Neuron (in vitro differentiated cells): ENCODE data around the gene SLC9A5.

Experiments used
- H2AFZ ChIP-seq: one replicate; pipeline ENCODE4 v1.6.1; 2013; ENCODE audit warnings: low read depth, mild to moderate bottlenecking, inconsistent platforms, low read length, moderate library complexity
- H3K27me3 ChIP-seq: one replicate; pipeline ENCODE4 v1.6.1; 2013; ENCODE audit warnings: low read length; ENCODE audit not compliant: insufficient read depth
- H3K36me3 ChIP-seq: one replicate; pipeline ENCODE4 v1.6.1; 2013; ENCODE audit warnings: low read length; ENCODE audit not compliant: insufficient read depth
- H3K4me1 ChIP-seq: one replicate; pipeline ENCODE4 v1.6.1; 2013; ENCODE audit warnings: low read length; ENCODE audit not compliant: insufficient read depth
- H3K4me3 ChIP-seq: 2 replicates; pipeline ENCODE4 v1.5.1; 2013; ENCODE audit warnings: mild to moderate bottlenecking, low read length, moderate library complexity
- H3K9me3 ChIP-seq: one replicate; pipeline ENCODE4 v1.6.1; 2013; ENCODE audit warnings: low read length

The SLC9A5 gene

DNA sequence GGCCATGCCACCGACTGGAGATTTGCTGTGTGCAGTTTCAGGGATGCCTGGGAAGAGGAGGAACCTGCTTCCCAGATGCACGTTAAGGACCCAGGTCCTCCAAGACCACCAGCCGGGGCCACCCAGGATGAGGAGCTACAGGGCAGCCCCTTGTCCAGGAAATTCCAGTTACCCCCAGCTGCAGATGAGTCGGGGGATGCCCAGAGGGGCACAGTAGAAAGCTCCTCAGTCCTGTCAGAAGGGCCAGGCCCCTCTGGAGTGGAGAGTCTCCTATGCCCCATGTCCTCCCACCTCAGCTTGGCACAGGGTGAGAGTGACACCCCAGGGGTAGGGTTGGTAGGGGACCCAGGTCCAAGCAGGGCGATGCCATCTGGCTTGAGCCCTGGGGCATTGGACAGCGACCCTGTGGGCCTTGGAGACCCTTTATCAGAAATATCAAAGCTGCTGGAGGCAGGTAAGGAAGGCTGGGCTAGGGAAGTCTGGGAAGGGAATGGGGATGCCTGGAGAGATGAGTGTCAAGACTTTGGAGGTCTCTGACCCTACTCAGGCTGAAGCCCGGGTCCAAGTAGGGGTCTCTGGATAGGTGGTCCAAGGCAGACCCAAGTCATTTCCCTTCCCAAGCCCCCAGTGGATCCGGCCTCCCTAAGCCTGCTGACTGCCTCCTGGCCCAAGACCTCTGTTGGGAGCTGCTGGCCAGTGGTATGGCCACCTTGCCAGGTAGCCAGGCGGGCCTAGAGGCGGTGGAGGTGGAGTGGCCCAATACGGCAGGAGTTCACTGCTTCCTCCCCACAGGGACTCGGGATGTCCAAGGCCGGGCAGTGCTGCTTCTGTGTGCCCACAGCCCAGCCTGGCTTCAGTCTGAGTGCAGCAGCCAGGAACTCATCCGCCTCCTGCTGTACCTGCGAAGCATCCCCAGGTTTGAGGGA is 31.6 kb downstream of the SLC9A5 start:
- H2AFZ ChIP-seq = no peak overlapping the region
- H3K9me3 ChIP-seq = no peaks in the 10 kb centered on the region
- H3K4me1 ChIP-seq = no peaks in the 10 kb centered on the region
- no peak overlapping the region for H3K4me3 ChIP-seq
- H3K27me3 ChIP-seq = peaks cover 44% of the 10 kb centered on the region
- no peaks in the 10 kb centered on the region for H3K36me3 ChIP-seq

DNA sequence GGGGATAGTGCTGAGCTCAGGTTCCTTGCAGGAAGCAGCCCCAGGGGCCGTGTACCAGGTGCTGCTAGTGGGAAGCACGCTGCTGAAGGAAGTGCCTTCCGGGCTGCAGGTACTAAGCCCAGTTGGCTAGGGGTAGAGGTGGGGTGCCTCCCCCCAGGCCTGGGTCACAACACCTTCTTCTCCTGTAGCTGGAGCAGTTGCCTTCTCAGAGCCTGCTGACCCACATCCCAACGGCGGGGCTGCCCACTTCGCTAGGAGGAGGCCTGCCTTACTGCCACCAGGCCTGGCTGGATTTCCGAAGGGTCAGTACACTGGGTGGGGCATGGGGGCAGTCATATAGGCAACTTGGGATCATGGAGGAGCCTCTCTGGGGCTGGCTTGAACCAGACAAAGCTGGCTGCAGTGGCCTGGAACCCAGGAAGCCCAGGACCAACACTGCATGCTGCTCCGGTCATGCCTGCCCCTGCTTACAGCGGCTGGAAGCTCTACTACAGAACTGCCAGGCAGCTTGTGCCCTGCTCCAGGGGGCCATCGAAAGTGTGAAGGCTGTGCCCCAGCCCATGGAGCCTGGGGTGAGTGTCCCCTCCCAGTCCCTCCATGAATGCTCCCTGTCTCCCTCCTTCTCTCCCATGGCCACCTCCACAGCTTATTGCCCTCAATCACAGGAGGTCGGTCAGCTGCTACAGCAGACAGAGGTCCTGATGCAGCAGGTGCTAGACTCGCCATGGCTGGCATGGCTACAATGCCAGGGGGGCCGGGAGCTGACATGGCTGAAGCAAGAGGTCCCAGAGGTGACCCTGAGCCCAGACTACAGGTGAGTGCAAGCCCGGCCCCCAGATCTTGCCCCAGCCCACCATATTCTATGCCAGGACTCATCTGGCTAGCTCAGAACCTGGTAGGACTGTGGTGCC is 33.0 kb downstream of the SLC9A5 start:
- Histone ChIP-seq H2AFZ (no peak overlapping the region), H3K36me3 (no peaks in the 10 kb centered on the region), H3K4me1 (no peaks in the 10 kb centered on the region), H3K4me3 (no peak overlapping the region), H3K27me3 (peaks cover 48% of the 10 kb centered on the region), H3K9me3 (no peaks in the 10 kb centered on the region)

DNA sequence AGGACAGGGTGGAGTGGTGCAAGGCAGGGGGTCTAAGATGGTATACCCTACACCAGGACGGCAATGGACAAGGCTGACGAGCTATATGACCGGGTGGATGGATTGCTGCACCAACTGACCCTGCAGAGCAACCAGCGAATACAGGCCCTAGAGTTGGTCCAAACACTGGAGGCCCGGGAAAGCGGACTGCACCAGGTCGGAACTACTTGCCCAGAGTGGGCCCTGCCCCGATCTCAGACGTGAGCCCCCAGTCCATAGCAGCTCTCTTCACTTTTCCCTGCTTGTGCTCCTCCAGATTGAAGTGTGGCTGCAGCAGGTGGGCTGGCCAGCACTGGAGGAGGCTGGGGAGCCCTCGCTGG is 33.6 kb downstream of the SLC9A5 start:
- Histone ChIP-seq H3K9me3 (no peaks in the 10 kb centered on the region), H2AFZ (no peak overlapping the region), H3K27me3 (peaks cover 44% of the 10 kb centered on the region), H3K4me3 (no peak overlapping the region), H3K4me1 (no peaks in the 10 kb centered on the region), H3K36me3 (no peaks in the 10 kb centered on the region)

DNA sequence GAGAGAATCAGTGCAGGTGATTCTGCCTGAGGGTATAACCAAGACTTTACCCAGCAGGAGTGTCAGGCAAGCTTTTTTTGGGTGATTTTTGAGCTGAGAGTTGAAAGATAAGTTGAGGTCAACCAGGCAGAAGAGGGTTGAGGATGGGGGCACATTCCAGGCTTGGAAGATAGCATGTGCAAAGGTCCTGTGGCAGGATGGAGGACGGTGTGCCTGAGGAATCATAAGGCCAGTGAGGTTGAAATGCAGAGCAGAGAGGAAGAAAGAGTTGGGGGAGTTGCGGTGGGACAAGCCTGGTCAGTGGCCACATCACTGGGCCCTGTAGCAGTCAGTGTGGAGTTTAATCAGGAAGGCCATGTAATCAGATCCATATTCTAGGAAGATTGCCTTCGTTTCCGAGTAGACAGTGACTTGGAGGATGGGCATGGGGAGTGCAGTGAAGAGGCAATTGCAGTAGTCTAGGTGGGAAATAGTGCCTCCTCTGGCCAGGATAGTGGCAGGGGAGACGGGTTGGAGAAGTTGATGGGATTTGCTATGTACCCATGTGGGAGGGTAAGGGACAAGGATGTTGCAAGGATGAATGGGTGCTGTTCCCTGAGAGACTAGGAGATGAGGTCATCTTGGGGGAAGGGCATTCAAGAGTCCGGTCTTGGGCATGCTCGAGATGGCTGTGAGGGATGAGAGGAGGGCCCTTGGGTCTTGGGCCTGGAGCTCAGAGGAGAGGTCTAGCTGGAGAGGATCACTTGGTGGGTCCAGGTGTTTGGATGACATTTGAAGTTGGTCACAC is 34.5 kb downstream of the SLC9A5 start:
- Histone ChIP-seq H3K4me1 (no peaks in the 10 kb centered on the region), H3K9me3 (no peaks in the 10 kb centered on the region), H3K27me3 (peaks cover 41% of the 10 kb centered on the region)

DNA sequence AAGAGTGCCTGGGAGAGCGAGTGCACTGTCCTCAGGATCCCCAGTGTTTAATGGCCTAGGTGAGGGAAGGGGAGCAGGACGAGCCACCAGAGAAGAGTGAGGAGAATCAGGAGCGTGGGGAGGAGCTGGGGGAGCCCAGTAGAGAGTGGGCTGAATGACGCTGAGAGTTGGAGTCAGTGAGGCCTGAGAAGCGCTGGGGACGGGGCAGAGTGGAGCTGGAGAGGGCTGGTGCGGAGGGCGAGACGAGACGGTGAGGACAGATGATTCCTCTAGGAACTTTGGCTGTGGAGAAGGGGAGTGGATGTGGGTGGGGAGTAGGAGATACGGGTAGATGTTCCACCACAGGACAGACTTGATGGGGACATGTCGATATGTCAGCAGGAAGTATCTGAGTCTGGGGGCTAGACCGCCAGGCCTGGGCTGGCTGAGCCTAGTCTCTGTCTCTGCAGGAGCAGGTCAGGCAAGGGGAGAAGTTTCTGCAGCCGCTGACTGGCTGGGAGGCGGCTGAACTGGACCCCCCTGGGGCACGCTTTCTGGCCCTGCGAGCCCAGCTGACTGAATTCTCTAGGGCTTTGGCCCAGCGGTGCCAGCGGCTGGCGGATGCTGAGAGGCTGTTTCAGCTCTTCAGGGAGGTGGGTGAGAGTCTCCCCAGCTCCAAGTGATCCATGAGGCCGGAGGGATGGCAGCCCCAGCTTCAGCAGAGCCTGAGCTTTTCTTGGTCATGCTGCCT is 35.2 kb downstream of the SLC9A5 start:
- no peaks in the 10 kb centered on the region for H3K4me1 ChIP-seq
- H3K36me3 ChIP-seq = no peaks in the 10 kb centered on the region
- H3K27me3 ChIP-seq = peaks cover 35% of the 10 kb centered on the region
- H3K9me3 ChIP-seq = no peaks in the 10 kb centered on the region
- H3K4me3 ChIP-seq = no peak overlapping the region
- no peak overlapping the region for H2AFZ ChIP-seq

More for the DNA sequence above, 34.5 kb downstream of the SLC9A5 start:
- Histone ChIP-seq H3K4me3 (no peak overlapping the region), H2AFZ (no peak overlapping the region), H3K36me3 (no peaks in the 10 kb centered on the region)

DNA sequence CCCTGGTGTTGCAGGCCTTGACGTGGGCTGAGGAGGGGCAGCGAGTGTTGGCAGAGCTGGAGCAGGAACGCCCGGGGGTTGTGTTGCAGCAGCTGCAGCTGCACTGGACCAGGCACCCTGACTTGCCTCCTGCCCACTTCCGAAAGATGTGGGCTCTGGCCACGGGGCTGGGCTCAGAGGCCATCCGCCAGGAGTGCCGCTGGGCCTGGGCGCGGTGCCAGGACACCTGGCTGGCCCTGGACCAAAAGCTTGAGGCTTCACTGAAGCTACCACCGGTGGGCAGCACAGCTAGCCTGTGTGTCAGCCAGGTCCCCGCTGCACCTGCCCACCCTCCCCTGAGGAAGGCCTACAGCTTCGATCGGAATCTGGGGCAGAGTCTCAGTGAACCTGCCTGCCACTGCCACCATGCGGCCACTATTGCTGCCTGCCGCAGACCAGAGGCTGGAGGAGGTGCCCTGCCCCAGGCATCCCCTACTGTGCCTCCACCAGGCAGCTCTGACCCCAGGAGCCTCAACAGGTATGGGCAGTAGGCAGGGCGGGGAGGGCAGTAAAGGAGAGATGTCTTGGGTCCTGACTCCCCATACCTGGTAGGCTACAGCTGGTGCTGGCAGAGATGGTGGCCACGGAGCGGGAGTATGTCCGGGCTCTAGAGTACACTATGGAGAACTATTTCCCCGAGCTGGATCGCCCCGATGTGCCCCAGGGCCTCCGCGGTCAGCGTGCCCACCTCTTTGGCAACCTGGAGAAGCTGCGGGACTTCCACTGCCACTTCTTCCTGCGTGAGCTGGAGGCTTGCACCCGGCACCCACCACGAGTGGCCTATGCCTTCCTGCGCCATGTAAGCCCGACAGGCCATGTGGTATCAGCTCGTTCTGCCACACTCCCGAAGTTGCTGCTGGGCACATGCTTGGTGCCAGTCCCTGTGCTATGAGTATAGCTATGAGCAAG is 36.2 kb downstream of the SLC9A5 start:
- Histone ChIP-seq H2AFZ (no peak overlapping the region), H3K9me3 (no peaks in the 10 kb centered on the region)

DNA sequence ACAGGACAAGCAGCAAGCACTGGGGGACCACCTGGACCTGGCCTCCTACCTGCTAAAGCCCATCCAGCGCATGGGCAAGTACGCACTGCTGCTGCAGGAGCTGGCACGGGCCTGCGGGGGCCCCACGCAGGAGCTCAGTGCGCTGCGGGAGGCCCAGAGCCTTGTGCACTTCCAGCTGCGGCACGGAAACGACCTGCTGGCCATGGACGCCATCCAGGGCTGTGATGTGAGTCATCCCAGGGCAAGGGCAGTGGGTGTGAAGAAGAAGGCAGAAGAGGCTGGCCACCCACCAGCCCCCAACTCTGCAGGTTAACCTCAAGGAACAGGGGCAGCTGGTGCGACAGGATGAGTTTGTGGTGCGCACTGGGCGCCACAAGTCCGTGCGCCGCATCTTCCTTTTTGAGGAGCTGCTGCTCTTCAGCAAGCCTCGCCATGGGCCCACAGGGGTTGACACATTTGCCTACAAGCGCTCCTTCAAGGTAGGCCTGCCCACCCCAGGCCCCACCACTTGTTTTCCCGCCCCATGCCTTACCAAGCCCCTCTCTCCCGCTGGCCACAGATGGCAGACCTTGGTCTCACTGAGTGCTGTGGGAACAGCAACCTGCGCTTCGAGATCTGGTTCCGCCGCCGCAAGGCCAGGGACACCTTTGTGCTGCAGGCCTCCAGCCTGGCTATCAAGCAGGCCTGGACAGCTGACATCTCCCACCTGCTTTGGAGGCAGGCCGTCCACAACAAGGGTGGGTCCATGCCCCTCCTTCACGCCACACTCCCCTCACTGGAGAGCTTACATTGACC is 37.9 kb downstream of the SLC9A5 start:
- no peaks in the 10 kb centered on the region for H3K36me3 ChIP-seq
- H2AFZ ChIP-seq = no peak overlapping the region
- no peak overlapping the region for H3K4me3 ChIP-seq
- no peaks in the 10 kb centered on the region for H3K4me1 ChIP-seq
- no peaks in the 10 kb centered on the region for H3K9me3 ChIP-seq
- peaks cover 25% of the 10 kb centered on the region for H3K27me3 ChIP-seq

More for the DNA sequence above, 36.2 kb downstream of the SLC9A5 start:
- H3K36me3 ChIP-seq = no peaks in the 10 kb centered on the region
- H3K4me3 ChIP-seq = no peak overlapping the region
- no peaks in the 10 kb centered on the region for H3K4me1 ChIP-seq
- H3K27me3 ChIP-seq = peaks cover 27% of the 10 kb centered on the region

DNA sequence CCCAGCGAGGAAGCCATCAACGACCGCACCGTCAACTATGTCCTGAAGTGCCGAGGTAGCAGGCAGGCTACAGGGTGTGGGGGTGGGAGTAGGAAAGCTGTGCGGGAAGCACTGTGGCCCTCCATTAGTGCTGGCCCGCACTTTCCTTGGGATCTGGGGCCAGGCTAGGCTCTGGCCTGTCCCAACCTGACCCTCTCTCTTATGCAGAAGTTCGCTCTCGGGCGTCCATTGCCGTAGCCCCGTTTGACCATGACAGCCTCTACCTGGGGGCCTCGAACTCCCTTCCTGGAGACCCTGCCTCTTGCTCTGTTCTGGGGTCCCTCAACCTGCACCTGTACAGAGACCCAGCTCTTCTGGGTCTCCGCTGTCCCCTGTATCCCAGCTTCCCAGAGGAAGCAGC is 39.2 kb downstream of the SLC9A5 start:
- no peaks in the 10 kb centered on the region for H3K36me3 ChIP-seq
- peaks cover 28% of the 10 kb centered on the region for H3K27me3 ChIP-seq
- no peaks in the 10 kb centered on the region for H3K4me1 ChIP-seq
- no peaks in the 10 kb centered on the region for H3K9me3 ChIP-seq
- H3K4me3 ChIP-seq = no peak overlapping the region
- H2AFZ ChIP-seq = no peak overlapping the region

DNA sequence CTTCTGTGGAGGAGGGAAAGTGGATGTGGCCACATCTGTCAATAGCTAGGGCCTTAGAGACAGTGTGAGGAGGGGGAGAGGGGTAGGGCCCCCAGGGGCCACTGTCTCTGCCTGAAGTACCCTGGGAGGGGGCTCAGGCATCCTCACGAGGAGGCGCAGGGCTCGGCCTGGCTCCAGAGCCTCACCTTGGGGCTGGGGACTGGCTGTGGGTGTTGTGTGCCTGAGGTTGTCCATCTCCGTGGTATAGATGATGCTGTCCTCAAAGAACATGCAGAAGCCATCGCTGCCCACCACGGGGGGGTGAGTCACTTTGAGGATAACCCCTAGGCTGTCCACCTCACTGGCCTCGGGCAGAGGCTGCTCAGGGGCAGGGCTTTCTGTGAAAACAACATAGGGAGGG is 42.7 kb downstream of the SLC9A5 start:
- Histone ChIP-seq H3K9me3 (no peaks in the 10 kb centered on the region), H3K4me1 (no peaks in the 10 kb centered on the region), H3K36me3 (no peaks in the 10 kb centered on the region), H3K27me3 (peaks cover 32% of the 10 kb centered on the region), H2AFZ (no peak overlapping the region), H3K4me3 (no peak overlapping the region)

DNA sequence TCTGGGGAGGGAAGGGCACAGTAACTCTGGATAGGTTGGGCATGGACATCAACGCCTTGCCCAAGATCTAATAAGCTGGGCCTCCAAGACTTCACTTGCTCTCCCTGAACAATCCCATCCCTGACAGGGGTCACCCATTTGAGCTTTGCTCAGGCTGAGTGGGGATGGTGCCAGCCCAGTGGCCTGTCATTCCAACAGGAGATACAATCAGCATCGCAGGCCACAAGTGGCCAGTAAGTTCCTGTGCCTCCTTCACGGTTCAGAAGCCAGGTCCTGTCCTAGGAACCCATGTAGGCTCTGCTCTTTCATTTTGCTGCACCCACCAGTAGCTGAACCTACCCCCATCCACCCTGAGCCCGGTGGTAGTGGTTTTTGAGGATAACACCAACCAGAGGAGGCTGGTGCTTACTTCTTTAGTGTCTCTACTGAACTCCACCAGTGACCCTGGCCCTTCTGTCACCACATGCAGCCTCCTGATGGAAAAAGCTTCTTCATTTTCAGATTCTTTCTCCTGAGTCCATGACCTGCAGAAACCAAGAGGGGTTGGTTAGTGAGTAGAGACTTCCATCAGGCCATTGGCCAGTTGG is 45.5 kb downstream of the SLC9A5 start:
- Histone ChIP-seq H3K4me1 (no peaks in the 10 kb centered on the region), H3K4me3 (no peak overlapping the region), H3K36me3 (no peaks in the 10 kb centered on the region), H2AFZ (no peak overlapping the region), H3K27me3 (peaks cover 34% of the 10 kb centered on the region), H3K9me3 (peaks cover 2% of the 10 kb centered on the region)

DNA sequence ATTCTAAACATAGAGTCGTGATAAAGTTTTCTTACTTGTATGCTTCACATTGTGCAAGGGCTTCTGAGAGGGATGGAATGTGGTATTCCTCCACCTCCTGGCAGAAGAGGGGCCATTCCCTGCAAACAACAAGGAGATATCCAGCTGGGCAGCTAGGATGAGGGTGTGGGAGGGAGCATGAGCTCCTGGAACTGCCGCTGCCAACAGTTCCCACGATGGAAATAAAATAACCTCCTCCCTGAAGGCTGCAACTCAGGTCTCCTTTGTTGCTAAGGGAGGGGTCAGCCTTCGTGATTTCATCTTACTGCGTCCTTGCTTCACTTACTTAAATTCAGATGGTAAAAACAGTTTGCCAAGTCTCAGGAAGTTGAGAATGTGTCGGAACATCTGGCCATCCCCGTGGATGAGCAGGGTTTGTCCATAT is 46.2 kb downstream of the SLC9A5 start:
- Histone ChIP-seq H2AFZ (no peak overlapping the region), H3K4me1 (no peaks in the 10 kb centered on the region), H3K4me3 (no peak overlapping the region), H3K36me3 (no peaks in the 10 kb centered on the region), H3K27me3 (peaks cover 34% of the 10 kb centered on the region), H3K9me3 (peaks cover 2% of the 10 kb centered on the region)
